Measurements from ENCODE around the gene LRTM2.

- no peak for TF ChIP-seq POLR2A (IDR thresholded peaks at IDR 0.05; ENCODE audit: low read depth, low read length)
- no peak for TF ChIP-seq TAF1 (IDR thresholded peaks at IDR 0.05; ENCODE audit: low read depth, low read length)
- TF ChIP-seq POLR2AphosphoS5 (IDR thresholded peaks at IDR 0.05; ENCODE audit: low read depth, low read length), result no peak
- TF ChIP-seq SPI1 (IDR thresholded peaks at IDR 0.05; ENCODE audit: low read depth, low read length), result no peak
- no peak for TF ChIP-seq PAX5 (IDR thresholded peaks at IDR 0.05; ENCODE audit: insufficient read depth, low read length, severe bottlenecking)
These were observed 25.1 kb upstream of the LRTM2 start for GRCh38 chr12:1795221-1795784.
